HEK293 (cell line): Measurements from ENCODE around the gene PPP2R2B.

Experiments
- CTCF ChIA-PET: fragments of 350-600 bp; formaldehyde crosslinking; extraction: SDS; loops from one replicate; lab custom pipeline; 2021; ENCODE audit warnings: antibody characterized with exemption; lab: Yijun Ruan, JAX
- POLR2A ChIA-PET: fragments of 300-600 bp; formaldehyde crosslinking; extraction: SDS; loops from one replicate; lab custom pipeline; 2020; ENCODE audit warnings: antibody characterized with exemption, inconsistent platforms; lab: Yijun Ruan, JAX
- H3K27ac ChIP-seq: fragments of 200-500 bp; sonication (Bioruptor generic); 2 replicates; pipeline ENCODE4 v1.5.1; 2014; ENCODE audit warnings: low read depth, low read length, control low read depth, inconsistent platforms; ENCODE audit errors: extremely low read depth
- H3K36me3 ChIP-seq, 2 experiments: fragments of 200-500 bp in 1 of 2; sonication (Bioruptor generic) in 1 of 2; 1 replicate in 1 of 2; 2 replicates in 1 of 2; pipeline ENCODE4 v1.5.1; 2014 to 2017; ENCODE audit warnings: inconsistent platforms in 2 of 2, low read length in 2 of 2; ENCODE audit not compliant: control insufficient read depth in 2 of 2, insufficient read depth in 1 of 2
- H3K4me1 ChIP-seq: fragments of 200-500 bp; sonication (Bioruptor generic); 2 replicates; pipeline ENCODE4 v1.5.1; 2014; ENCODE audit warnings: mild to moderate bottlenecking, low read length, inconsistent platforms; ENCODE audit not compliant: control insufficient read depth, insufficient read depth
- H3K4me3 ChIP-seq: 2 replicates; pipeline ENCODE4 v1.5.1; 2011; ENCODE audit warnings: low read depth, mild to moderate bottlenecking, control low read depth, low read length, moderate library complexity
- H3K9me3 ChIP-seq: fragments of 200-500 bp; sonication (Bioruptor generic); 2 replicates; pipeline ENCODE4 v1.5.1; 2014; ENCODE audit warnings: low read depth, low read length, inconsistent platforms; ENCODE audit not compliant: control insufficient read depth, insufficient read depth
- BCL11B ChIP-seq: fragments of 450-650 bp; formaldehyde crosslinking; IDR thresholded peaks from 2 replicates; pipeline ENCODE4 v1.5.1; 2016; ENCODE audit warnings: low read depth, missing biosample characterization, missing genetic modification characterization
- FEZF1 ChIP-seq: fragments of 450-650 bp; formaldehyde crosslinking; IDR thresholded peaks from 2 replicates; pipeline ENCODE4 v1.5.1; 2016; ENCODE audit warnings: missing biosample characterization, missing genetic modification characterization
- INSM2 ChIP-seq: fragments of 450-650 bp; formaldehyde crosslinking; IDR thresholded peaks from 2 replicates; pipeline ENCODE4 v1.5.1; 2016; ENCODE audit warnings: missing biosample characterization, missing genetic modification characterization
- KLF10 ChIP-seq: fragments of 450-650 bp; IDR thresholded peaks from 2 replicates; pipeline ENCODE4 v1.5.1; 2018; ENCODE audit warnings: missing biosample characterization, mild to moderate bottlenecking, missing genetic modification characterization
- KLF17 ChIP-seq: fragments of 450-650 bp; formaldehyde crosslinking; IDR thresholded peaks from 2 replicates; pipeline ENCODE4 v1.5.1; 2016; ENCODE audit warnings: missing biosample characterization, missing genetic modification characterization
- SCRT1 ChIP-seq: fragments of 450-650 bp; formaldehyde crosslinking; IDR thresholded peaks from 2 replicates; pipeline ENCODE4 v1.5.1; 2016; ENCODE audit warnings: missing biosample characterization, missing genetic modification characterization, borderline replicate concordance
- SP2 ChIP-seq: fragments of 450-650 bp; formaldehyde crosslinking; IDR thresholded peaks from 2 replicates; pipeline ENCODE4 v1.5.1; 2016; ENCODE audit warnings: missing biosample characterization, missing genetic modification characterization
- YY2 ChIP-seq: fragments of 450-650 bp; formaldehyde crosslinking; IDR thresholded peaks from 2 replicates; pipeline ENCODE4 v1.5.1; 2016; ENCODE audit warnings: missing biosample characterization, missing genetic modification characterization
- ZEB2 ChIP-seq: fragments of 450-650 bp; formaldehyde crosslinking; IDR thresholded peaks from 2 replicates; pipeline ENCODE4 v1.5.1; 2016; ENCODE audit warnings: missing biosample characterization, missing genetic modification characterization
- ZFP41 ChIP-seq: fragments of 450-650 bp; formaldehyde crosslinking; IDR thresholded peaks from 2 replicates; pipeline ENCODE4 v1.5.1; 2016; ENCODE audit warnings: missing biosample characterization, missing genetic modification characterization, borderline replicate concordance
- ZNF121 ChIP-seq: fragments of 450-650 bp; formaldehyde crosslinking; IDR thresholded peaks from 2 replicates; pipeline ENCODE4 v1.5.1; 2016; ENCODE audit warnings: missing biosample characterization, missing genetic modification characterization
- ZNF146 ChIP-seq: fragments of 450-650 bp; formaldehyde crosslinking; IDR thresholded peaks from 2 replicates; pipeline ENCODE4 v1.5.1; 2016; ENCODE audit warnings: missing biosample characterization, missing genetic modification characterization
- ZNF157 ChIP-seq: fragments of 450-650 bp; formaldehyde crosslinking; IDR thresholded peaks from 2 replicates; pipeline ENCODE4 v1.5.1; 2016; ENCODE audit warnings: missing biosample characterization, missing genetic modification characterization
- ZNF169 ChIP-seq: fragments of 450-650 bp; formaldehyde crosslinking; IDR thresholded peaks from 2 replicates; pipeline ENCODE4 v1.5.1; 2016; ENCODE audit warnings: missing biosample characterization, missing genetic modification characterization
- ZNF19 ChIP-seq: fragments of 450-650 bp; formaldehyde crosslinking; IDR thresholded peaks from 2 replicates; pipeline ENCODE4; 2016; ENCODE audit warnings: missing biosample characterization, missing genetic modification characterization, low read depth
- ZNF2 ChIP-seq: fragments of 450-650 bp; formaldehyde crosslinking; IDR thresholded peaks from 2 replicates; pipeline ENCODE4 v1.5.1; 2016; ENCODE audit warnings: missing biosample characterization, missing genetic modification characterization
- ZNF214 ChIP-seq: fragments of 450-650 bp; formaldehyde crosslinking; IDR thresholded peaks from 2 replicates; pipeline ENCODE4 v1.5.1; 2017; ENCODE audit warnings: missing biosample characterization, mild to moderate bottlenecking, missing genetic modification characterization, borderline replicate concordance
- ZNF239 ChIP-seq: fragments of 450-650 bp; formaldehyde crosslinking; IDR thresholded peaks from 2 replicates; pipeline ENCODE4 v1.5.1; 2016; ENCODE audit warnings: missing biosample characterization, missing genetic modification characterization
- ZNF248 ChIP-seq: fragments of 450-650 bp; formaldehyde crosslinking; IDR thresholded peaks from 2 replicates; pipeline ENCODE4 v1.5.1; 2017; ENCODE audit warnings: missing biosample characterization, missing genetic modification characterization
- ZNF302 ChIP-seq: fragments of 450-650 bp; formaldehyde crosslinking; IDR thresholded peaks from 2 replicates; pipeline ENCODE4 v1.5.1; 2016; ENCODE audit warnings: missing biosample characterization, missing genetic modification characterization, low read depth
- ZNF366 ChIP-seq: fragments of 450-650 bp; formaldehyde crosslinking; conservative IDR thresholded peaks from 2 replicates; pipeline ENCODE4 v1.5.1; 2016; ENCODE audit warnings: missing biosample characterization, missing genetic modification characterization
- ZNF530 ChIP-seq: fragments of 450-650 bp; formaldehyde crosslinking; IDR thresholded peaks from 2 replicates; pipeline ENCODE4 v1.5.1; 2016; ENCODE audit warnings: low read depth, missing biosample characterization, missing genetic modification characterization
- ZNF544 ChIP-seq: fragments of 450-650 bp; formaldehyde crosslinking; IDR thresholded peaks from 2 replicates; pipeline ENCODE4 v1.5.0; 2017; ENCODE audit warnings: missing biosample characterization, missing genetic modification characterization
- ZNF561 ChIP-seq: fragments of 450-650 bp; IDR thresholded peaks from 2 replicates; pipeline ENCODE4 v1.5.1; 2018; ENCODE audit warnings: missing biosample characterization, missing genetic modification characterization, borderline replicate concordance
- ZNF596 ChIP-seq: fragments of 450-650 bp; IDR thresholded peaks from 2 replicates; pipeline ENCODE4 v1.5.0; 2018; ENCODE audit warnings: missing biosample characterization, mild to moderate bottlenecking, missing genetic modification characterization, moderate library complexity
- ZNF626 ChIP-seq: fragments of 450-650 bp; sonication (Bioruptor Pico); formaldehyde crosslinking; IDR thresholded peaks from 2 replicates; pipeline ENCODE4 v1.5.1; 2018; ENCODE audit warnings: missing biosample characterization, missing genetic modification characterization, inconsistent platforms
- ZNF654 ChIP-seq: fragments of 450-650 bp; formaldehyde crosslinking; IDR thresholded peaks from 2 replicates; pipeline ENCODE4 v1.5.1; 2016; ENCODE audit warnings: low read depth, missing biosample characterization, missing genetic modification characterization
- ZNF701 ChIP-seq: fragments of 450-650 bp; formaldehyde crosslinking; IDR thresholded peaks from 2 replicates; pipeline ENCODE4 v1.5.1; 2016; ENCODE audit warnings: missing biosample characterization, missing genetic modification characterization
- ZNF785 ChIP-seq: fragments of 450-650 bp; formaldehyde crosslinking; IDR thresholded peaks from 2 replicates; pipeline ENCODE4 v1.5.1; 2016; ENCODE audit warnings: missing biosample characterization, missing genetic modification characterization
- ZSCAN23 ChIP-seq: fragments of 450-650 bp; formaldehyde crosslinking; IDR thresholded peaks from 2 replicates; pipeline ENCODE4 v1.5.1; 2016; ENCODE audit warnings: missing biosample characterization, missing genetic modification characterization
- ZXDB ChIP-seq: fragments of 450-650 bp; formaldehyde crosslinking; IDR thresholded peaks from 2 replicates; pipeline ENCODE4 v1.5.1; 2016; ENCODE audit warnings: missing biosample characterization, missing genetic modification characterization
- TF ChIP-seq, protein P1 (sequence below): fragments of 450-650 bp; formaldehyde crosslinking; IDR thresholded peaks from 2 replicates; pipeline ENCODE4 v1.5.1; 2017; ENCODE audit warnings: missing biosample characterization, mild to moderate bottlenecking, missing genetic modification characterization, moderate library complexity

The PPP2R2B gene

GRCh38 chr5:146816775-146817387 is 61.7 kb downstream of the PPP2R2B start:
- H3K9me3 ChIP-seq = no peaks in the 10 kb centered on the region
- POLR2A ChIA-PET = no interaction called here
- H3K4me1 ChIP-seq = no peaks in the 10 kb centered on the region
- no peaks in the 10 kb centered on the region for H3K36me3 ChIP-seq
- H3K27ac ChIP-seq = no peak overlapping the region
- H3K4me3 ChIP-seq = no peak overlapping the region
- CTCF ChIA-PET = interaction anchor here (1.2 kb wide), 1 partner anchor 372 kb away, joined by 3 read pairs; no protein-coding TSS in a partner anchor
- TF ChIP-seq ZNF596 (tag by site-specific recombination) (no peak), BCL11B (tag by site-specific recombination) (no peak), ZNF121 (tag by site-specific recombination) (no peak), SP2 (no peak), ZNF302 (no peak), ZNF626 (tag by site-specific recombination) (no peak), ZNF214 (tag by site-specific recombination) (no peak), ZNF239 (no peak), ZEB2 (tag by site-specific recombination) (no peak), ZNF169 (tag by site-specific recombination) (no peak), ZNF146 (tag by site-specific recombination) (no peak), FEZF1 (no peak), KLF10 (tag by site-specific recombination) (no peak), ZSCAN23 (tag by site-specific recombination) (no peak), INSM2 (tag by site-specific recombination) (no peak), ZNF561 (tag by site-specific recombination) (no peak), ZNF654 (tag by site-specific recombination) (no peak), ZFP41 (tag by site-specific recombination) (no peak)

GRCh38 chr5:146815411-146815810 is 63.1 kb downstream of the PPP2R2B start:
- Histone ChIP-seq H3K27ac (no peak overlapping the region), H3K36me3 (no peaks in the 10 kb centered on the region), H3K4me1 (no peaks in the 10 kb centered on the region), H3K4me3 (no peak overlapping the region), H3K9me3 (no peaks in the 10 kb centered on the region)
- ChIA-PET CTCF (interaction anchor here (0.6 kb wide), 1 partner anchor 15 kb away, joined by 5 read pairs; no protein-coding TSS in a partner anchor), POLR2A (no interaction called here)
- no peak for TF ChIP-seq ZNF19 (tag by site-specific recombination)
- TF ChIP-seq KLF17 (tag by site-specific recombination) = no peak
- TF ChIP-seq ZNF544 (tag by site-specific recombination) = no peak
- no peak for TF ChIP-seq ZNF366 (tag by site-specific recombination)
- no peak for TF ChIP-seq SCRT1 (tag by site-specific recombination)
- TF ChIP-seq ZNF157 (tag by site-specific recombination) = no peak
- TF ChIP-seq, protein P1, sequence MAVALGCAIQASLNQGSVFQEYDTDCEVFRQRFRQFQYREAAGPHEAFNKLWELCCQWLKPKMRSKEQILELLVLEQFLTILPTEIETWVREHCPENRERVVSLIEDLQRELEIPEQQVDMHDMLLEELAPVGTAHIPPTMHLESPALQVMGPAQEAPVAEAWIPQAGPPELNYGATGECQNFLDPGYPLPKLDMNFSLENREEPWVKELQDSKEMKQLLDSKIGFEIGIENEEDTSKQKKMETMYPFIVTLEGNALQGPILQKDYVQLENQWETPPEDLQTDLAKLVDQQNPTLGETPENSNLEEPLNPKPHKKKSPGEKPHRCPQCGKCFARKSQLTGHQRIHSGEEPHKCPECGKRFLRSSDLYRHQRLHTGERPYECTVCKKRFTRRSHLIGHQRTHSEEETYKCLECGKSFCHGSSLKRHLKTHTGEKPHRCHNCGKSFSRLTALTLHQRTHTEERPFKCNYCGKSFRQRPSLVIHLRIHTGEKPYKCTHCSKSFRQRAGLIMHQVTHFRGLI (tag by site-specific recombination) = no peak
- no peak for TF ChIP-seq ZNF701 (tag by site-specific recombination)
- no peak for TF ChIP-seq BCL11B (tag by site-specific recombination)
- no peak for TF ChIP-seq ZNF530 (tag by site-specific recombination)
- TF ChIP-seq ZNF2 (tag by site-specific recombination) = no peak
- TF ChIP-seq ZNF785 (tag by site-specific recombination) = no peak
- TF ChIP-seq YY2 (tag by site-specific recombination) = no peak
- no peak for TF ChIP-seq ZXDB (tag by site-specific recombination)
- no peak for TF ChIP-seq ZNF248 (tag by site-specific recombination)
